ENCODE results near the gene ARF6.
"Not testable (repeated sequence)": the region's sequence is repeated elsewhere in the genome, so short reads cannot be mapped to it uniquely, and the experiment has no call there.

ARF6 gene

GRCh38 chr14:49902679-49903246 lies 9.9 kb downstream of the ARF6 start:
- DNase-seq (ENCODE audit: extremely low read depth in 1 of 2, low read depth in 1 of 2) = not testable (repeated sequence)

DNA sequence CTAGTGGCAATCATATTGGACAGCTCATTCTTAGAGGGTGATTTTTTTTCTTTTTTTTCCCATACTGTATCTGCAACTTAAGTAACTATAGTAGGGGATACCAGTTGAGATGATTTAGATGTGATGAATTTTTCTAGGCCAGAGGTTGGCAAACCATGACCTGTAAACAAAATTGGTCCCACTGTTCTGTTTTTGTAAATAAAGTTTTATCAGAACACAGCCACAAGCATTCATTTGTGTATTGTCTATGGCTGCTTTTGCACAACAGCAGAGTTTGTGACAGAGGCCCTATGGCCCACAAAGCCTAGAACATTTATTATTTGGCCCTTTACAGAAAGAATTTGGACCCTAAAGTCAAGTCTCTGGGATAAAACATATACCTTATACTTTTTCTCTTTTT lies 11.4 kb downstream of the ARF6 start:
- DNase-seq (ENCODE audit: extremely low read depth in 1 of 2, low read depth in 1 of 2) = no peak

DNA sequence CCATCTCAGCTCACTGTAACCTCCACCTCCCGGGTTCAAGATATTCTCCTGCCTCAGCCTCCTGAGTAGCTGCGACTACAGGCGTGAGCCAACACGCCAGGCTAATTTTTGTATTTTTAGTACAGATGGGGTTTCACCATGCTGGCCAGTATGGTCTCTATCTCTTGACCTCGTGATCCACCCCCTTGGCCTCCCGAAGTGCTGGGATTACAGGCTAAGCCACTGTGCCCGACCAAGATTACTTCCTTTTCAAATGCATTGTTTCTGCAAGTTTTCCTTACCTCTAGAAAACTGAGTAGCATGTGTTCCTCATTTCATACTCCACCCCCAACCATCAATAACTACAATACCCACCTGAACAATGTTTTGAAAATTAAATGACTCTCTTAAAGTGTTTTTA lies 13.1 kb downstream of the ARF6 start:
- no peak for DNase-seq (ENCODE audit: extremely low read depth in 1 of 2, low read depth in 1 of 2)

- DNase-seq (ENCODE audit: extremely low read depth in 1 of 2, low read depth in 1 of 2) = no peak
These were observed 14.3 kb downstream of the ARF6 start for GRCh38 chr14:49907186-49907585.

DNA sequence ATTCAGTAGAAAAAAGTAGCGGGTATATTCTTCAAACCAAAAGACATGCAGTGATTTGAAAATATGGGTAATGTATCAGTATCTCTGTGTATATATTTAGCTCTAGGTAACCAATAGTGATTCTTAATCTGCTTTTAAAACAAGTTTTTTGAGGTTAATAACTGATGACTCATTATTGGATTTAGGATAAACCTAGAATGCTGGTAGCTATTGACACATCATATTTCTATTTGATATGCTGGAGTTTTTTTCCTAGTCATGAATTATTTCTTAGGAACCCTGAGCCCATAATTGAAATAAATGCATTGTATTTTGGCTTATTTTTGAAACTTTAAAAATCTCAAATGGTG lies 15.5 kb downstream of the ARF6 start:
- DNase-seq (ENCODE audit: extremely low read depth in 1 of 2, low read depth in 1 of 2) = no peak

DNA sequence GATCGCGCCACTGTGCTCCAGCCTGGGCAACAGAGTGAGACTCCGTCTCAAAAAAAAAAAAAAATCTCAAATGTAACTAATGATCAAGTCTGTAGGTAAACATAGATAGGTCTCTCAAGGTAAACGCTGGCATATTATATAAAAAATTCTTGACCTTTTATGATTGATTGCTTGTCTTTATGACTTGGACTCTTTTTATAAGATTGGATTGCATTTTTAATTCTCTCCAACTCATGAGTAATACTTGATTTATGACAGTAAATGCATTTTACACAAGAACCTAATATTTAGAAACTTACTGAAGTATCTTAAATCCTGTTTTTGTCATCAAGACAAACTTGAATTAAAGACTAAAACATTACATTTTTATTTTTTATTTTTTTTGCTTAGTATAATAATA lies 16.1 kb downstream of the ARF6 start:
- DNase-seq (ENCODE audit: extremely low read depth in 1 of 2, low read depth in 1 of 2) = no peak

DNA sequence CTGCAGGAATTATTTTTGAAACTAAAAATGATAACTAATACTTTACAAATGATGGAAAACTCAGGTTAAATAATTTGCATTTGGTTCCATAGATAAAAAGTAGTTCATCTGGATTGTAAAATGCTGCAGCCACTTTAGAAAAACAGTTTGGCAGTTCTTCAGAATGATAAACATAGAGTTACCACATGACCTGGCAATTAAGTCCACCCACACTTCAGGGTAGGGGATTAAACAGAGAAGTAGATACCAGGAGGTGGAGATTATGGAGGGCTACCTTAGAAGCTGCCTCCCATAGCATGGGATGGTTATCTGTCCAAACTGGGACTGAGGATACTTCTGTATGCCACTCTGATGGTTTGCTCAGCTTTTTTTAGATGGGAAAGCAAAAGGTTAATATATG lies 22.2 kb downstream of the ARF6 start:
- no peak for DNase-seq (ENCODE audit: extremely low read depth in 1 of 2, low read depth in 1 of 2)

- DNase-seq (ENCODE audit: extremely low read depth in 1 of 2, low read depth in 1 of 2) = no peak
These were observed 25.8 kb downstream of the ARF6 start for GRCh38 chr14:49918706-49919105.

- no peak for DNase-seq (ENCODE audit: extremely low read depth in 1 of 2, low read depth in 1 of 2)
These were observed 27.2 kb downstream of the ARF6 start for GRCh38 chr14:49919825-49920659.

- no peak for DNase-seq (ENCODE audit: extremely low read depth in 1 of 2, low read depth in 1 of 2)
These were observed 28.1 kb downstream of the ARF6 start for GRCh38 chr14:49920935-49921334.

DNA sequence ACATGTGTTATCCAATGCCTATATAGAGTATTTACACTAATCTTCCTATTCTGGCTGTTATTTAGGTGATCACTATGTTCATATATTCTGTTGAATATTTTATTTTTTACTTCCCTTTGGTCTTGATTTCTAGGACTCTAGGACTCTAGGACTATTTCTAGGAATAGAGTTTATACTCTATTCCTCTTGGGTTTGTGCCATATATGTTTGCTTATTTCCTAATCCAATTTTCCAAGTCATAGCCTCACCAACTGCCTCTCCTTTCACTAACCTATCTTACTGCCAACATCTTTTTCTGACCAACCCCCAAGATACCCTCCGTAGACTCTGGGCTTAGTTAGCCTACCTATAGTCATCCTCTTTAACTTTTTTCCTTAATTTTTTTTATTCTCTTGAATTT lies 28.5 kb downstream of the ARF6 start:
- DNase-seq (ENCODE audit: extremely low read depth in 1 of 2, low read depth in 1 of 2) = no peak

GRCh38 chr14:49923442-49923841 lies 30.6 kb downstream of the ARF6 start:
- no peak for DNase-seq (ENCODE audit: extremely low read depth in 1 of 2, low read depth in 1 of 2)

GRCh38 chr14:49923881-49924280 lies 31.0 kb downstream of the ARF6 start:
- DNase-seq (ENCODE audit: extremely low read depth in 1 of 2, low read depth in 1 of 2) = no peak

DNA sequence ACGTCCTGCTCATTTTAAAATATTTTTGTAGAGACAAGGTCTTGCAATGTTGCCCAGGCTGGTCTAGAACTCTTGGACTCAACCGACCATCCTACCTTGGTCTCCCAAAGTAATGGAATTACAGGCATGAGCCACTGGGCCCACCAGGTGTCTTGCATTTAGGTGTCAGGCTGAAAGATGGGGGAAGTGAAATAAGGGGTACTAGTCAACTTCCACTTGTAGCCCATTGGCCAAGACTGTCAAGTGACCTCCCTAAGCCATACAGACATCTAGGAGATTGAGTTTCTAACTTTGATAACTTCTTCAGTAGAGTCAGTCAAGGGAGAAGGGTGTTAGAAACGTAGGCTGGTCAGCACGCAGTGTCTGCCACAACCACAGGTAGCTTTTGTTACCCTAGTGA lies 32.0 kb downstream of the ARF6 start:
- DNase-seq (ENCODE audit: extremely low read depth in 1 of 2, low read depth in 1 of 2) = no peak

GRCh38 chr14:49926803-49927202 lies 33.9 kb downstream of the ARF6 start:
- DNase-seq (ENCODE audit: extremely low read depth in 1 of 2, low read depth in 1 of 2) = no peak

- no peak for DNase-seq (ENCODE audit: extremely low read depth in 1 of 2, low read depth in 1 of 2)
These were observed 35.1 kb downstream of the ARF6 start for GRCh38 chr14:49928015-49928414.

DNA sequence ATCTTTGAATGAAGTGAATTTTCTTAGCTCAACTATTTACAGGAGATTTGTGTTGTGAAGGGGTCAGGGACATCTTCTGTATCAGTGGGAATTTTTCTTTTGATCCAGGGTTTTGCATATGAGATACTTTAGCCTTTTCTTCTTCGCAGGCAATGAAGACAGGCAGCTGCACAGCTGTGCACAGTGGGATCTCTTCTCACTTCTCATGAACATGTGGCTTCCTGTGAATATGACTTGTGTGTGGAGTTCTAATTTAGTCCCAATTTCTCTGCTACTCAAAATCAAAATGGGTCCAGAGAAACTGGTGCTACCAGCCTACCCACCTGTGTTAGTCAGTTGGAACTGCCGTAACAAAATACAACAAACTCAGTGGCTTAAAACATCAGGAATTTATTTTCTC lies 37.8 kb downstream of the ARF6 start:
- DNase-seq (ENCODE audit: extremely low read depth in 1 of 2, low read depth in 1 of 2) = no peak

DNA sequence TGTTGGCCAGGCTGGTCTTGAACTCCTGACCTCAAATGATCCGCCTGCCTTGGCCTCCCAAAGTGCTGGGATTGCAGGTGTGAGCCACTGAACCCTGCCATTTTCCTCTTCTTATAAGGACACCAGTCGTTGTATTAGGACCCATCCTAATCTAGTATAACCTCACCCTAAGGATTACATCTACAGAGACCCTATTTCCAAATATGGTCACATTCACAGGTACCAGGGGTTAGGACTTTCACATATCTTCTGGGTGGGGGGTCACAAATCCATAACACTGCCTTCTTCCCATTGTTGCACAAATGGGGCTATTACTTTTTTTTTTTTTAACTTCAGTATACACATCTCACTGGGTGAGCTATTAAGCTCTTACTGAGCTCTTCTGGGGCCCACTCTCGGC lies 38.6 kb downstream of the ARF6 start:
- DNase-seq (ENCODE audit: extremely low read depth in 1 of 2, low read depth in 1 of 2) = no peak

GRCh38 chr14:49933128-49933527 lies 40.2 kb downstream of the ARF6 start:
- no peak for DNase-seq (ENCODE audit: extremely low read depth in 1 of 2, low read depth in 1 of 2)

GRCh38 chr14:49933704-49934103 lies 40.8 kb downstream of the ARF6 start:
- DNase-seq (ENCODE audit: extremely low read depth in 1 of 2, low read depth in 1 of 2) = no peak

DNA sequence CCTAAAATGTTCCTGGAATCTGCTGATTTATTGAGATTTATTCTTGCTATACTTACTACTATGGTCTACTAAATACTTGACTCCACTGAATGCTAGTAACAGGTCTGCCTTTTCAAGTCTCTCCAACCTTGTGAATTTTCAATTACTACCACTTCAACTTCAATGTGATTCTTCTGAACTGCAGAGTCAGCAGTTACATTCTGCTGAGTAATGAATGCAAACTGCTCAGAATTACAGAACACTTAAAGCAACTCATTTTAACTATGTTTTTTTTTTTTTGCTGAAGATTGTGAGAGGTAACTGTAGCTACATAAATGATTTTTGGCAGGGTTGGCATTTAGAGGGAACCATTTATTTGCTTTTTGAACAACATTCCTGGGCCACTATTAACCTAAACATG lies 41.8 kb downstream of the ARF6 start:
- no peak for DNase-seq (ENCODE audit: extremely low read depth in 1 of 2, low read depth in 1 of 2)

GRCh38 chr14:49935526-49935925 lies 42.6 kb downstream of the ARF6 start:
- DNase-seq (ENCODE audit: extremely low read depth in 1 of 2, low read depth in 1 of 2) = no peak

DNA sequence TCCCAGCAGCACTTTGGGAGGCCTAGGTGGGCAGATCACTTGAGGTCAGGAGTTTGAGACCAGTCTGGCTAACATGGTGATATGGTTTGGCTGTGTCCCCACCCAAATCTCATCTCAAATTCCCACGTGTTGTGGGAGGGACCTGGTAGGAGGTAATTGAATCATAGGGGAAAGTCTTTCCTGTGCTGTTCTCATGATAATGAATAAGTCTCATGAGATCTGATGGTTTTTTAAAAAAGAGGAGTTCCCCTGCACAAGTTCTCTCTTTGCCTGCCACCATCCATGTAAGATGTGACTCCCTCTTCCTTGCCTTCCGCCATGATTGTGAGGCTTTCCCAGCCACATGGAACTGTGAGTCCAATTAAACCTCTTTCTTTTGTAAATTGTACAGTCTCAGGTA lies 43.4 kb downstream of the ARF6 start:
- DNase-seq (ENCODE audit: extremely low read depth in 1 of 2, low read depth in 1 of 2) = not testable (repeated sequence)
